RWPE2 (cell line): ENCODE data around the gene NOL4L.

Experiments
- ATAC-seq: fragments of 200-7000 bp; cut with Tn5 transposase; 3 replicates; pipeline ENCODE4 v1.9.1; 2021; ENCODE audit warnings: low read depth
- DNase-seq: peaks from one replicate; pipeline ENCODE4 v3.0.0-alpha.2; 2020; ENCODE audit warnings: low spot score
- H3K27ac ChIP-seq: fragments of 450-650 bp; 2 replicates; pipeline ENCODE4 v1.5.1; 2017; ENCODE audit warnings: mild to moderate bottlenecking; ENCODE audit not compliant: poor library complexity, severe bottlenecking
- H3K27me3 ChIP-seq: fragments of 250-450 bp; sonication (Bioruptor Pico); 2 replicates; pipeline ENCODE4 v1.5.1; 2021; ENCODE audit warnings: mild to moderate bottlenecking, moderate library complexity; ENCODE audit not compliant: insufficient read depth, poor library complexity, severe bottlenecking
- H3K36me3 ChIP-seq: fragments of 250-450 bp; sonication (Bioruptor Pico); 2 replicates; pipeline ENCODE4 v1.5.1; 2020; ENCODE audit warnings: low read depth, mild to moderate bottlenecking, moderate library complexity
- H3K4me1 ChIP-seq: fragments of 250-450 bp; sonication (Bioruptor Pico); 2 replicates; pipeline ENCODE4 v1.5.1; 2021; ENCODE audit warnings: mild to moderate bottlenecking, moderate library complexity; ENCODE audit not compliant: insufficient read depth, poor library complexity, severe bottlenecking
- H3K4me3 ChIP-seq: fragments of 250-450 bp; sonication (Bioruptor Pico); 2 replicates; pipeline ENCODE4 v1.5.1; 2021; ENCODE audit warnings: mild to moderate bottlenecking, moderate library complexity; ENCODE audit not compliant: severe bottlenecking
- H3K9me3 ChIP-seq: fragments of 250-450 bp; sonication (Bioruptor Pico); 2 replicates; pipeline ENCODE4 v1.5.1; 2021; ENCODE audit warnings: mild to moderate bottlenecking, moderate library complexity; ENCODE audit not compliant: severe bottlenecking
- TF ChIP-seq, protein P1 (sequence below): fragments of 450-650 bp; IDR thresholded peaks from one replicate; pipeline ENCODE4 v1.5.1; 2017; ENCODE audit warnings: mild to moderate bottlenecking, moderate library complexity; ENCODE audit not compliant: poor library complexity, severe bottlenecking

Gene NOL4L

DNA sequence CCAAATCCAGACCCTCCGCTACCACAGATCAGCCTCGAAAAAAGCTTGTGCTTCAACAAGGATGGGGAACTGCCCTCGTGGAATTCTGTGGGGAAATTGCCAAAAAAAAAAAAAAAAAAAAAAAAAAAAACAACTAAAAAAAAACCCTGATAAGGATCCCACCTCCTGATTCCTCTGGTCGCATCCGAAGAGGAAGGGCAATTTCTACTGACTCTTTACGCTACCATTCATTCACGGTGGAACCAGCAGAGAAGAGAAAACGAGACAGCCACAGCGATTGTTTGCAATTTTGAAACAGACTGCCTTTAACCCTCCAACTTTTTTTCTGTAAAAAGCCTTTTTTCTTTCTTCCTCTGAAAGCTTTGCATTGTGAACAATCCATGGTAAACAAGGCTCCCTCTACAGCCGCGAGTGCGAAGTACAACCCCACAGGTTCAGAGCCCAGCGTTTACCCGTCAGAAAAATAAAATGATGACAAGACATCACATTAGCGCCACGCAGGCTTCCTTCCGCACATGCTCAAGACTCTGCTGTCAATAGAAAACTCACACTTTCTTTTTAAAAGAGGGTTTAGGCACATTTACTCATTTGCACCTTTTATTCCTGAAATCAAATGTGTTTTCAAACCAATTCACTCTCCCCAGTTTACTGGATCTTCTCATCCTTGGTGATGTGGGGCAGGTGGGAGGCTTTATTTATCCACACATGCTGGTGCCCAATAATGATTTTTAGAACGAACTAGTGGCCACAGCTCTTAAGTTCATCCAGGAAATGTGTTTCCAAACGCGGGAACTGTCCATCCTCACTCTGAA lies 100.0 kb downstream of the NOL4L start:
- peak; percentile 82 for DNase-seq
- Histone ChIP-seq H3K9me3 (no peaks in the 10 kb centered on the region), H3K4me1 (no peaks in the 10 kb centered on the region), H3K27ac (peak overlapping the region; percentile 51), H3K4me3 (peak overlapping the region; percentile 75), H3K27me3 (no peaks in the 10 kb centered on the region), H3K36me3 (no peaks in the 10 kb centered on the region)
- TF ChIP-seq, protein P1, sequence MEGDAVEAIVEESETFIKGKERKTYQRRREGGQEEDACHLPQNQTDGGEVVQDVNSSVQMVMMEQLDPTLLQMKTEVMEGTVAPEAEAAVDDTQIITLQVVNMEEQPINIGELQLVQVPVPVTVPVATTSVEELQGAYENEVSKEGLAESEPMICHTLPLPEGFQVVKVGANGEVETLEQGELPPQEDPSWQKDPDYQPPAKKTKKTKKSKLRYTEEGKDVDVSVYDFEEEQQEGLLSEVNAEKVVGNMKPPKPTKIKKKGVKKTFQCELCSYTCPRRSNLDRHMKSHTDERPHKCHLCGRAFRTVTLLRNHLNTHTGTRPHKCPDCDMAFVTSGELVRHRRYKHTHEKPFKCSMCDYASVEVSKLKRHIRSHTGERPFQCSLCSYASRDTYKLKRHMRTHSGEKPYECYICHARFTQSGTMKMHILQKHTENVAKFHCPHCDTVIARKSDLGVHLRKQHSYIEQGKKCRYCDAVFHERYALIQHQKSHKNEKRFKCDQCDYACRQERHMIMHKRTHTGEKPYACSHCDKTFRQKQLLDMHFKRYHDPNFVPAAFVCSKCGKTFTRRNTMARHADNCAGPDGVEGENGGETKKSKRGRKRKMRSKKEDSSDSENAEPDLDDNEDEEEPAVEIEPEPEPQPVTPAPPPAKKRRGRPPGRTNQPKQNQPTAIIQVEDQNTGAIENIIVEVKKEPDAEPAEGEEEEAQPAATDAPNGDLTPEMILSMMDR: peak; percentile 100
- ATAC-seq: peak; percentile 65

DNA sequence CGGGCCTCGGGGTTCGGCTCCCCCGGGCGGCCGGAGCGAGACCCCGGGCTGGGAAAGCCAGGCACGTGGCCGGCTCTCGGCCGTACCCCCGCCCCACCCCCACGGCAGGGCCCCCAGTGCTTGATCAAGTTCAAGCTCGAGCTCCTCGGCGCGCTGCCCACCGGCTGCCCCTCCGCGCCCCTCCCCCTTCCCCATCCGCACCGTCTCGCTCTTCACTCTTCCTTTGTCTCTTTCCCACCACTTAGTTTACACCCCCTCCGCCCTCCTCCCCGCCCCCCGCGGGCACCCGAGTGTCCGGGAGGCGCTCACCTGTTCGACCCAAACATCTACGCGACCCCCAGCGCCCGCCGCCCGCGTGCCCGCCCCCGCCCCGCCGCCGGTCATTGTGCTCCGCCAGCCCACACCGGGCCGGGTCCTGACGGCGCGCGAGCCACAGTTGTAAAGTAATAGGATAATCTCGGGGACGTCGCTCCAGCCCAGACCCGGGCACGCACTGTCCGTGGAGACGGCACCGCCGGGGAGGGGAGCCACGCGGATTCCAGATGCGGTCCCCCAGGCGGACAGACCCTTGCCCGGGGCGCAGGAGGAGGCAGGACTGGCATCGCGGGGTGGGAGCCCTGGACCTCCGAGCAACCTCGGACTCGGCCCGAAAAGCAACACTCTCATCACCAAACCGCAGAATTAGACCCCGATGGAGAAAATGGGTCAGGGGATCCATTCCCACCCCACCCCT lies 100.7 kb downstream of the NOL4L start:
- Histone ChIP-seq H3K4me3 (peak overlapping the region; percentile 75), H3K9me3 (no peaks in the 10 kb centered on the region), H3K27me3 (no peaks in the 10 kb centered on the region), H3K27ac (peak overlapping the region; percentile 51), H3K4me1 (no peaks in the 10 kb centered on the region), H3K36me3 (no peaks in the 10 kb centered on the region)
- TF ChIP-seq, protein P1: no peak
- ATAC-seq: peak; percentile 22; the same call in 2 of the 3 replicates
- peak; percentile 87 for DNase-seq

DNA sequence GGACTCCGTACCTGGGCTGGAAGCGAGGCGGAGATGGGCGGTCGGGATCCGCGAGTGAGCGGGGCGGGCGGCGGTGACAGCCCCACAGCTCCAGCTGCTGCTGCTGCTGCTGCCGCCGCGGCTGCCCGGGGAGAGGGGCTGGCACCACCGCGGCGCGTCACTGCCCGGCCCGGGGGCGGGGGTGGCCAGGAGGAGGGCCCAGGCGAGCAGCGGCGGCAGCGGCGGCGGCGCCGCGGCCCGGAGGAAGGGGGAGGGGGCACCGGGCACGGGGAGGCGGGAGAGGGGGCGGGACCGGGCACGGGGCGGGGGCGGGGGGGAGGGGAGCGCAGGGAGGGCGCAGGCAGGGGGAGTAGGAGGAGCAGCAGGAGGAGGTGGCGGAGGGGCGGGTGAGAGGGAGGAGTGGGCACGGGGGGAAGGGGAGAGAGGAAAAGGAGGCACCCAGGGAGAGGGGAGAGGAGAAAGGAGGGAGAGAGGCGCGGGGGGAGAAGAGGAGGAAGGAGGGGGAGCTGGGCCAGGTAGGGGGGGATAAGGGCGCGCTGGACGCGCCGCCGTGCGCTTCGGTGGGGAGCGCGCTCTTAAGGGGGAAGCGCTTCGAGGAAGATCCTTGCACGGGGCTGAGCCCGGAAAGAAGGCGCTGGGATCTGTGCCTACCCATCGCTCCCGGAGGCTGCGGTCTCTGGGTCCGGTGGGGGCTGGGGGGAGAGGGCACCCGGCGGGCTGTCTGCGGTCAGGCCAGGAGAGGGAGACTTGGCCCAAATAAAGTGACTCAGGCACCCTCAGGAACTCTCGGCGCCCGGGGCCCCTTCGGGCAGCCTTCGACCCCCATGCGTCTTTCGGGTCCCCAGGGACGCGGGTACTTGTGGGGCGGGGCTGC lies 101.5 kb downstream of the NOL4L start:
- DNase-seq: peak; percentile 89
- no peaks in the 10 kb centered on the region for H3K27me3 ChIP-seq
- H3K4me3 ChIP-seq: peak overlapping the region; percentile 75
- TF ChIP-seq, protein P1: no peak
- no peaks in the 10 kb centered on the region for H3K9me3 ChIP-seq
- H3K36me3 ChIP-seq: no peaks in the 10 kb centered on the region
- H3K4me1 ChIP-seq: no peaks in the 10 kb centered on the region
- ATAC-seq: peak; percentile 59
- H3K27ac ChIP-seq: peak overlapping the region; percentile 51

DNA sequence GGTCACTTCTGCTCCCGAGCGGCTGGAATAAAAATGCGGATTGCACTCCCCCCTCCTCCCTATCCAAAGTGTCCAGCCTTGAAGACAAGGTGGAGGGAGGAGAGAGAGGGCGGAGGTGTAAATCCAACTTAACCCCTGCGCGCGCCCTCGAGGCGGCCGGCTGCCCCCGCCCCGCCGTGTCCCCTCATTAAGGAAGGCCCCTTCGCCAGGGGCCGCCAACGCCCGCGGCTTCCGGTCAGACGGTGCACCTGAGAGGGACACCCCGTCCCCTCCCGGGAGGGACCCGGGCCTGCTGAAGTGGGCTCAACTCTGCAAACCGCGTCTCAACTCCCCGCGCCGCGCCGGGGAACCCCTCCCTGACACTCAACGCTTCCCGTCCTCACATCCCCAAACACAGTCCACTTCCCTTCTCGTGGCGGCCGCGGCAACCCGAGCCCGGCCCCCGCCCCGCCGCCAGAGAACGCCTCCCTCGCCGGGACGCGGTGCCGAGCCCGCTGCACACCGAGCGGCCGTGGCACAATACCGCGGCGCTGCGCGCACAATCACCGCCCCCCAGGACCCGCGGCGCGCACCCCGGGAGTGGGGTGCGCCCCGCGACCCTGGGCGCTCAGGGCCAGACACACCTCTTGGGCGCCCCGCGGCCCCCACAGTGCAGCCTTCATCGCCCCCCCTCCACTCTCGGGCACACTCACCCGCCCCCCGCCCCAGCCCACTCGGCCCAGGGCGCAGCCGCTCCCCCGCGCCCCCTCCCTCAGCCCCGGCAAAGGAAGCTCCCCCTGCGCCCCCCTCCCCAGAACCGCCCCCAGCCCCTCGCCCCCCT lies 102.5 kb downstream of the NOL4L start:
- DNase-seq: peak; percentile 87
- H3K4me1 ChIP-seq: no peaks in the 10 kb centered on the region
- ATAC-seq: peak; percentile 35
- H3K36me3 ChIP-seq: no peaks in the 10 kb centered on the region
- H3K27me3 ChIP-seq: no peaks in the 10 kb centered on the region
- no peaks in the 10 kb centered on the region for H3K9me3 ChIP-seq
- H3K27ac ChIP-seq: peak overlapping the region; percentile 51
- TF ChIP-seq, protein P1: no peak
- H3K4me3 ChIP-seq: peak overlapping the region; percentile 75
